H9 (cell line): ENCODE results near the gene LTBP2. TPM values are rescaled to one million over a fixed set of nuclear protein-coding genes. Genes with fewer than 3 reads are reported as not detected.

Source experiments
- DNase-seq: peaks from one replicate; pipeline ENCODE4 v3.0.0-alpha.2; 2017
- H2AFZ ChIP-seq: one replicate; pipeline ENCODE4 v1.6.1; 2013; ENCODE audit warnings: mild to moderate bottlenecking, low read length, control low read depth, moderate library complexity
- H2AK5ac ChIP-seq: 2 replicates; pipeline ENCODE4 v1.6.1; 2013; ENCODE audit warnings: low read length, control low read depth, mixed read lengths; ENCODE audit not compliant: insufficient read length
- H2BK120ac ChIP-seq: one replicate; pipeline ENCODE4 v1.6.1; 2013; ENCODE audit warnings: low read depth, mild to moderate bottlenecking, low read length, control low read depth, inconsistent platforms; ENCODE audit not compliant: poor library complexity, severe bottlenecking
- H2BK12ac ChIP-seq: 2 replicates; pipeline ENCODE4 v1.6.1; 2013; ENCODE audit warnings: low read length, control low read depth, mixed read lengths, low read depth; ENCODE audit not compliant: insufficient read length
- H2BK15ac ChIP-seq: 2 replicates; pipeline ENCODE4 v1.6.1; 2013; ENCODE audit warnings: low read depth, low read length, control low read depth
- H2BK20ac ChIP-seq: one replicate; pipeline ENCODE4 v1.6.1; 2013; ENCODE audit warnings: low read depth, mild to moderate bottlenecking, low read length, control low read depth, inconsistent platforms; ENCODE audit not compliant: poor library complexity, severe bottlenecking
- H2BK5ac ChIP-seq: 2 replicates; pipeline ENCODE4 v1.6.1; 2013; ENCODE audit warnings: low read length, control low read depth, mixed read lengths; ENCODE audit not compliant: insufficient read length
- H3K14ac ChIP-seq: 2 replicates; pipeline ENCODE4 v1.6.1; 2013; ENCODE audit warnings: low read length, control low read depth; ENCODE audit not compliant: insufficient read depth
- H3K18ac ChIP-seq: 2 replicates; pipeline ENCODE4 v1.6.1; 2013; ENCODE audit warnings: low read depth, mild to moderate bottlenecking, mixed read lengths, low read length, control low read depth; ENCODE audit not compliant: insufficient read length
- H3K23ac ChIP-seq: 2 replicates; pipeline ENCODE4 v1.6.1; 2013; ENCODE audit warnings: low read length, control low read depth, mixed read lengths, low read depth; ENCODE audit not compliant: insufficient read length
- H3K23me2 ChIP-seq: 2 replicates; pipeline ENCODE4 v1.6.1; 2013; ENCODE audit warnings: low read depth, mild to moderate bottlenecking, mixed read lengths, low read length, control low read depth; ENCODE audit not compliant: insufficient read length, poor library complexity, severe bottlenecking
- H3K27ac ChIP-seq: 2 replicates; pipeline ENCODE4 v1.5.1; 2013; ENCODE audit warnings: low read length, control low read depth, mixed read lengths, low read depth; ENCODE audit not compliant: insufficient read length
- H3K27me3 ChIP-seq: 2 replicates; pipeline ENCODE4 v1.6.1; 2013; ENCODE audit warnings: low read length, control low read depth, inconsistent platforms; ENCODE audit not compliant: insufficient read depth
- H3K4ac ChIP-seq: 2 replicates; pipeline ENCODE4 v1.6.1; 2013; ENCODE audit warnings: low read depth, mild to moderate bottlenecking, control low read depth, inconsistent platforms, low read length, moderate library complexity
- H3K4me1 ChIP-seq: 2 replicates; pipeline ENCODE4 v1.6.1; 2013; ENCODE audit warnings: low read length, control low read depth, inconsistent platforms; ENCODE audit not compliant: insufficient read depth
- H3K4me2 ChIP-seq: 2 replicates; pipeline ENCODE4 v1.6.1; 2013; ENCODE audit warnings: low read length, control low read depth, mixed read lengths; ENCODE audit not compliant: insufficient read length, insufficient read depth
- H3K56ac ChIP-seq: 2 replicates; pipeline ENCODE4 v1.6.1; 2013; ENCODE audit warnings: low read depth, mild to moderate bottlenecking, mixed read lengths, low read length, control low read depth; ENCODE audit not compliant: insufficient read length
- H3K79me1 ChIP-seq: 2 replicates; pipeline ENCODE4 v1.6.1; 2013; ENCODE audit warnings: low read depth, mild to moderate bottlenecking, moderate library complexity, low read length, control low read depth, inconsistent platforms; ENCODE audit not compliant: insufficient read depth, poor library complexity, severe bottlenecking
- H3K79me2 ChIP-seq: 2 replicates; pipeline ENCODE4 v1.6.1; 2013; ENCODE audit warnings: low read length, control low read depth, inconsistent platforms; ENCODE audit not compliant: insufficient read depth
- H3K9ac ChIP-seq: 2 replicates; pipeline ENCODE4 v1.6.1; 2013; ENCODE audit warnings: low read length, control low read depth, mixed read lengths; ENCODE audit not compliant: insufficient read length; ENCODE audit errors: extremely low read depth
- H3K9me3 ChIP-seq: one replicate; pipeline ENCODE4 v1.6.1; 2013; ENCODE audit warnings: low read depth, low read length, inconsistent platforms; ENCODE audit not compliant: control insufficient read depth
- H3T11ph ChIP-seq: one replicate; pipeline ENCODE4 v1.6.1; 2013; ENCODE audit warnings: mild to moderate bottlenecking, low read length, control low read depth, inconsistent platforms
- H4K20me1 ChIP-seq: one replicate; pipeline ENCODE4 v1.6.1; 2013; ENCODE audit not compliant: control insufficient read depth, insufficient read length, insufficient read depth
- H4K5ac ChIP-seq: 2 replicates; pipeline ENCODE4 v1.6.1; 2013; ENCODE audit warnings: low read depth, mild to moderate bottlenecking, mixed read lengths, low read length, control low read depth; ENCODE audit not compliant: insufficient read length
- H4K8ac ChIP-seq: replicated peaks from 2 replicates; pipeline ENCODE4 v1.6.1; 2013; ENCODE audit warnings: low read length, control low read depth, mixed read lengths, low read depth; ENCODE audit not compliant: insufficient read length
- H4K91ac ChIP-seq: 2 replicates; pipeline ENCODE4 v1.6.1; 2013; ENCODE audit warnings: low read depth, mild to moderate bottlenecking, moderate library complexity, mixed read lengths, low read length, control low read depth; ENCODE audit not compliant: insufficient read length
- H3K27ac Mint-ChIP-seq, 3 experiments: 2 replicates in 2 of 3; 3 replicates in 1 of 3; pipeline ENCODE4 v1.8.0; 2020 to 2021; ENCODE audit warnings: mixed read lengths in 3 of 3, mild to moderate bottlenecking in 1 of 3, moderate library complexity in 1 of 3
- H3K27me3 Mint-ChIP-seq: 2 replicates; pipeline ENCODE4 v1.8.0; 2021; ENCODE audit warnings: low read depth, mild to moderate bottlenecking, moderate library complexity, mixed read lengths
- H3K36me3 Mint-ChIP-seq, 3 experiments: 2 replicates in 2 of 3; 3 replicates in 1 of 3; pipeline ENCODE4 v1.8.0; 2020 to 2021; ENCODE audit warnings: low read depth in 3 of 3, mixed read lengths in 3 of 3; ENCODE audit not compliant: insufficient read depth in 1 of 3
- H3K4me1 Mint-ChIP-seq, 2 experiments: 2 replicates each; pipeline ENCODE4 v1.8.0; 2020; ENCODE audit warnings: mixed read lengths in 2 of 2
- H3K4me3 Mint-ChIP-seq, 2 experiments: 2 replicates in 1 of 2; 3 replicates in 1 of 2; pipeline ENCODE4 v1.8.0; 2020 to 2021; ENCODE audit warnings: mild to moderate bottlenecking in 2 of 2, mixed read lengths in 2 of 2, moderate library complexity in 1 of 2
- H3K9me3 Mint-ChIP-seq, 2 experiments: 2 replicates in 1 of 2; 3 replicates in 1 of 2; pipeline ENCODE4 v1.8.0; 2020; ENCODE audit warnings: mild to moderate bottlenecking in 2 of 2, mixed read lengths in 2 of 2, moderate library complexity in 1 of 2
- WGBS: extraction: QIAGEN DNeasy Blood & Tissue Kit; methylation state at CpG from one replicate; pipeline ENCODE4 v1.1.7; 2013; ENCODE audit warnings: missing lambda C conversion rate, low lambda C conversion rate, mixed read lengths; ENCODE audit not compliant: insufficient read length; ENCODE audit errors: extremely low coverage; 5-methylcytosine and 5-hydroxymethylcytosine counted together
- total RNA-seq: library from RNA; stranded (reverse); gene quantifications from 2 replicates; pipeline ENCODE4 v1.2.1, GENCODE V29; 2021
- TF ChIP-seq, protein P1 (sequence below): fragments of 200-600 bp; sonication (generic); conservative IDR thresholded peaks from 3 replicates; pipeline ENCODE4 v1.8.0; 2021; ENCODE audit warnings: antibody characterized with exemption, mild to moderate bottlenecking

Gene LTBP2
- total RNA-seq, 1 experiment from 2014 or later, result 0.77 TPM

DNA sequence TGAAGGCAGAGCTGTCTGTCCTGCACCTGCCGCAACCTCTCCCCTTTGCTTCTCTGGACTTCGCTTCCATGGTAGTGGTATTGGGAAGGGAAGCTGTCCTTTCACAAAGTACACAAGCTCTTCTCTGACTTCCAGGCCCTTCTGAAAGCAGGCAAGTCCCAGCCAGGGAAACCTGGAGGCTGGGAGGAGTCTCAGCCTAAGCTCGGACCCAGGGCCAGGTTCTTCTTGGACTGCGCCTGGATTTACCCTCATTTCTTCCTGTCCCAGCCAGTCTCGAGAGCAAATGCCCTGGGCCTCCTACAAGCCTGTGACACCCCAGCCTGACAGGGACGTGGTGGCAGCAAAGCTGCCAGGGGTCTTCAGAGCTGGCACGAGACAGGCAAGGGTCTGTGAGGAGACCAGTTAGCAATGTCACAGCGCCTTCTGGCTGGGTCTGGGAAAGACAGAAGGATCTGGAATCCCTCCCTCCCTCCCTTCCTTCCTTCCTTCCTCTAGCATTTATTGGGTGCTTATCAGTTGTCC lies 96.1 kb downstream of the LTBP2 start:
- Histone ChIP-seq H4K91ac (no peak overlapping the region), H2BK20ac (no peak overlapping the region), H3K23me2 (no peaks in the 10 kb centered on the region), H3T11ph (no peak overlapping the region), H3K79me2 (no peaks in the 10 kb centered on the region), H3K27ac (no peak overlapping the region), H3K27me3 (no peaks in the 10 kb centered on the region), H3K9ac (no peak overlapping the region), H2BK12ac (no peak overlapping the region), H3K56ac (no peak overlapping the region), H3K14ac (no peak overlapping the region), H2BK15ac (no peak overlapping the region), H3K4me1 (no peaks in the 10 kb centered on the region), H3K23ac (no peak overlapping the region), H3K79me1 (no peaks in the 10 kb centered on the region), H3K18ac (no peak overlapping the region), H4K8ac (no peak overlapping the region), H3K9me3 (no peaks in the 10 kb centered on the region), H2AK5ac (no peak overlapping the region), H4K5ac (no peak overlapping the region), H3K4me2 (no peak overlapping the region), H2BK5ac (no peak overlapping the region), H4K20me1 (no peaks in the 10 kb centered on the region), H2AFZ (no peak overlapping the region), H2BK120ac (no peak overlapping the region), H3K4ac (no peak overlapping the region)
- H3K27ac Mint-ChIP-seq, result peak overlapping the region in 1 of 3 experiments; percentile 90; a peak in 1 of 7 replicates
- TF ChIP-seq, protein P1, sequence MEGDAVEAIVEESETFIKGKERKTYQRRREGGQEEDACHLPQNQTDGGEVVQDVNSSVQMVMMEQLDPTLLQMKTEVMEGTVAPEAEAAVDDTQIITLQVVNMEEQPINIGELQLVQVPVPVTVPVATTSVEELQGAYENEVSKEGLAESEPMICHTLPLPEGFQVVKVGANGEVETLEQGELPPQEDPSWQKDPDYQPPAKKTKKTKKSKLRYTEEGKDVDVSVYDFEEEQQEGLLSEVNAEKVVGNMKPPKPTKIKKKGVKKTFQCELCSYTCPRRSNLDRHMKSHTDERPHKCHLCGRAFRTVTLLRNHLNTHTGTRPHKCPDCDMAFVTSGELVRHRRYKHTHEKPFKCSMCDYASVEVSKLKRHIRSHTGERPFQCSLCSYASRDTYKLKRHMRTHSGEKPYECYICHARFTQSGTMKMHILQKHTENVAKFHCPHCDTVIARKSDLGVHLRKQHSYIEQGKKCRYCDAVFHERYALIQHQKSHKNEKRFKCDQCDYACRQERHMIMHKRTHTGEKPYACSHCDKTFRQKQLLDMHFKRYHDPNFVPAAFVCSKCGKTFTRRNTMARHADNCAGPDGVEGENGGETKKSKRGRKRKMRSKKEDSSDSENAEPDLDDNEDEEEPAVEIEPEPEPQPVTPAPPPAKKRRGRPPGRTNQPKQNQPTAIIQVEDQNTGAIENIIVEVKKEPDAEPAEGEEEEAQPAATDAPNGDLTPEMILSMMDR, result no peak
- H3K27me3 Mint-ChIP-seq, result peaks cover 7% of the 10 kb centered on the region
- no peak overlapping the region for H3K4me3 Mint-ChIP-seq
- no CpG with 5 or more reads among the region's 8 CpGs for WGBS
- no peaks in the 10 kb centered on the region for H3K9me3 Mint-ChIP-seq
- DNase-seq, result no peak
- H3K36me3 Mint-ChIP-seq, result no peaks in the 10 kb centered on the region
- H3K4me1 Mint-ChIP-seq, result peaks cover 24 to 28% of the 10 kb centered on the region in 2 experiments
